Measurements from ENCODE around the gene NALCN.

DNA sequence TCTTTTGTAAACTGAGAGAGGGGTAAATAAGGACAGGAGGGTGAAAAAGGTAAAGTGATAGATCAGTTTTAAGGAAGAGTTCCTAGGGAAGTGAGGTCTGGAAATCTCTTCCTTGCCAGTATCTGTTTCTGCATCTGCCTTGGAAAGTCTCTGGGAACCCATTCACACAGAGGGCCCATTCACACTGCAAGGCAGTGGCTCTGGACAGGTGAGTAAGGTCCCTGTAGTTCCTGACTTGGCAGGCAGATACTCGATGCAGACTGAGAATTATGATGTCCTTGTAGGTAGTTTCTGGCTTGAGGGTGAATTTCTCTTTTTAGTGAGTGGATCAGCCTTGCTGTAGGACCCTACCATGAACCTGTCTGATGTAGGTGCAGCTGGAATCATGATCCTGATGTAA is 293.3 kb downstream of the NALCN start:
- TF ChIP-seq, protein P1, sequence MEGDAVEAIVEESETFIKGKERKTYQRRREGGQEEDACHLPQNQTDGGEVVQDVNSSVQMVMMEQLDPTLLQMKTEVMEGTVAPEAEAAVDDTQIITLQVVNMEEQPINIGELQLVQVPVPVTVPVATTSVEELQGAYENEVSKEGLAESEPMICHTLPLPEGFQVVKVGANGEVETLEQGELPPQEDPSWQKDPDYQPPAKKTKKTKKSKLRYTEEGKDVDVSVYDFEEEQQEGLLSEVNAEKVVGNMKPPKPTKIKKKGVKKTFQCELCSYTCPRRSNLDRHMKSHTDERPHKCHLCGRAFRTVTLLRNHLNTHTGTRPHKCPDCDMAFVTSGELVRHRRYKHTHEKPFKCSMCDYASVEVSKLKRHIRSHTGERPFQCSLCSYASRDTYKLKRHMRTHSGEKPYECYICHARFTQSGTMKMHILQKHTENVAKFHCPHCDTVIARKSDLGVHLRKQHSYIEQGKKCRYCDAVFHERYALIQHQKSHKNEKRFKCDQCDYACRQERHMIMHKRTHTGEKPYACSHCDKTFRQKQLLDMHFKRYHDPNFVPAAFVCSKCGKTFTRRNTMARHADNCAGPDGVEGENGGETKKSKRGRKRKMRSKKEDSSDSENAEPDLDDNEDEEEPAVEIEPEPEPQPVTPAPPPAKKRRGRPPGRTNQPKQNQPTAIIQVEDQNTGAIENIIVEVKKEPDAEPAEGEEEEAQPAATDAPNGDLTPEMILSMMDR (conservative IDR thresholded peaks at IDR 0.05; ENCODE audit: low read depth, low read length) = no peak
- no peak for TF ChIP-seq EZH2 (IDR thresholded peaks at IDR 0.05; ENCODE audit: borderline replicate concordance, low read depth, low read length, poor library complexity, severe bottlenecking)
